ENCODE data around the gene TTYH1. TPM values are rescaled to one million over a fixed set of nuclear protein-coding genes. Genes with fewer than 3 reads are reported as not detected.
"Not testable (repeated sequence)": the region's sequence is repeated elsewhere in the genome, so short reads cannot be mapped to it uniquely, and the experiment has no call there.

The TTYH1 gene
- total and polyA plus RNA-seq, 9 of the 15 experiments (the other 6 are each of a cell fraction or from before 2014, with no cell fraction given), result 0.08 TPM; not detected in 8

- H3K27me3 ChIP-seq (ENCODE audit: control insufficient read depth in 2 of 2, insufficient read depth in 2 of 2, low read length in 2 of 2), result peaks cover 5 to 29% of the 10 kb centered on the region in 2 experiments; a peak in 4 of 5 replicates
- H3K4me1 ChIP-seq (replicated peaks in 1 of 2; ENCODE audit: control insufficient read depth in 2 of 2, insufficient read depth in 2 of 2, low read length in 2 of 2); in situ Hi-C loops (cut with MboI); POLR2A ChIA-PET; DNase-seq (ENCODE audit: extremely low read depth in 1 of 4, low spot score in 3 of 4); H3K9ac ChIP-seq (ENCODE audit: insufficient read depth in 1 of 2, low read depth in 2 of 2, low read length in 2 of 2); H3K4me3 ChIP-seq; BruUV-seq (replicated peaks); H3K4me2 ChIP-seq (ENCODE audit: insufficient read depth, low read length); H2AFZ ChIP-seq (ENCODE audit: low read depth, low read length); intact Hi-C loops (cut with micrococcal nuclease); H3K27ac ChIP-seq (ENCODE audit: extremely low read depth, low read depth, low read length); H3K9me1 ChIP-seq (ENCODE audit: control insufficient read depth, insufficient read depth, low read length); H3K79me2 ChIP-seq (ENCODE audit: control insufficient read depth, insufficient read depth, low read length); H4K20me1 ChIP-seq (replicated peaks; ENCODE audit: control insufficient read depth, insufficient read depth, low read length); FAIRE-seq; ATAC-seq; CTCF ChIA-PET (ENCODE audit: low intra/inter-chr PET ratio); H3K36me3 ChIP-seq (ENCODE audit: control insufficient read depth, insufficient read depth, low read length); H3K9me3 ChIP-seq (replicated peaks; ENCODE audit: control insufficient read depth, insufficient read depth, low read depth, low read length): not testable (repeated sequence)
- TF ChIP-seq ZNF316 (IDR thresholded peaks at IDR 0.05) (peak; percentile 52; the same call in 1 of the 2 replicates), C11orf30 (IDR thresholded peaks at IDR 0.05; ENCODE audit: low read depth) (peak; percentile 44; the same call in 1 of the 2 replicates)
- 4% methylated on average over 5 of the region's 5 CpGs for WGBS (ENCODE audit: insufficient coverage, low coverage, missing lambda C conversion rate)
Measured at GRCh38 chr19:54371453-54371852, 43.8 kb upstream of the TTYH1 start.

DNA sequence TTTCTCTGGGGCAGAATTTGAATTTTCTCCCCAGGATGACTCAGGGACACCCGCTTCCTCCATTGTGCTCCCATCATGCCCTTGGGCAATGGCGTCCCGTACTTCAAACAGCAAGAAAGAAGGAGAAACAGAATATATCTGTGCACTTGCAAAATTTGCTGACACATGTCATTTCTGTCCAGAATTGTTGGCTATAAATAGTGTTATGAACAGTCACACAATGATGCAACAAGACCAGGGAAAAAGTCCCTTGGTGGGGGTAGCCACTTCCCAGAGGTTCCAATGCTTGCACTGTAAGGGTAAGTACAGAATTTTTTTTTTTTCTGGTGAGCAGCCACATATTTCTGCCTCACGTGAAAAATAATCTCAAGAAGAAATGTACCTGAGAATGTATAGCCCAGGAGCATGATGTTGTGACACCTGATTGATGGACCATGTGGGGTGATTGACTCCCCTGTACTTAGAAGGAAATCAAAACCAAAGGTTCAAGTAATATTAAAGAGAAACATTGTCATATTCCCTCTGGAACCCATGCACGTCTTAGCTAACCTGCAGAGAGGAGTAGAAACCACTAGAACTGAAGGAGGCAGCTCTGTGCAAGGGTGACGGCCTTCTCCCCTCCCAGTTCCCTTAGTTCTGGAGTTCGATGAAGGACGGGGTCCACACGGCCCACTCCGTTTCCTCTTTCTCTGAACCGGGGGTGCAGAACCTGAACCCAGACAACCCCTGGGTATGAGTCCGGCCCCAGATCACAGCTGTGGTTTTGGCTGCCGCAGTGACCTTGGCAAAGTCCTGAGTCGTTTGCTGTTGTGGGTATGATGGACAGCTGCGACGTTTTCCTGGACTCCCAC lies 41.3 kb upstream of the TTYH1 start:
- Histone ChIP-seq H3K27ac (ENCODE audit: extremely low read depth, low read depth, low read length) (no peak overlapping the region), H3K9ac (ENCODE audit: insufficient read depth in 1 of 2, low read depth in 2 of 2, low read length in 2 of 2) (no peak overlapping the region), H3K4me3 (no peak overlapping the region), H3K79me2 (ENCODE audit: control insufficient read depth, insufficient read depth, low read length) (no peaks in the 10 kb centered on the region), H3K4me2 (ENCODE audit: insufficient read depth, low read length) (peak overlapping the region; percentile 29; the same call in 1 of the 2 replicates), H3K4me1 (replicated peaks in 1 of 2; ENCODE audit: control insufficient read depth in 2 of 2, insufficient read depth in 2 of 2, low read length in 2 of 2) (no peaks in the 10 kb centered on the region; a peak in 1 of 5 replicates), H3K9me1 (ENCODE audit: control insufficient read depth, insufficient read depth, low read length) (no peaks in the 10 kb centered on the region), H3K27me3 (ENCODE audit: control insufficient read depth in 2 of 2, insufficient read depth in 2 of 2, low read length in 2 of 2) (peaks cover 7 to 29% of the 10 kb centered on the region in 2 experiments; a peak in 4 of 5 replicates), H4K20me1 (replicated peaks; ENCODE audit: control insufficient read depth, insufficient read depth, low read length) (no peaks in the 10 kb centered on the region), H3K36me3 (ENCODE audit: control insufficient read depth, insufficient read depth, low read length) (no peaks in the 10 kb centered on the region), H2AFZ (ENCODE audit: low read depth, low read length) (peak overlapping the region; percentile 50), H3K9me3 (replicated peaks; ENCODE audit: control insufficient read depth, insufficient read depth, low read depth, low read length) (no peaks in the 10 kb centered on the region)
- ATAC-seq, result peak; percentile 40; the same call in 2 of the 3 replicates
- ChIA-PET POLR2A (no interaction called here), CTCF (ENCODE audit: low intra/inter-chr PET ratio) (no interaction called here)
- in situ Hi-C loops (cut with MboI) (no loop called here), intact Hi-C loops (cut with micrococcal nuclease) (no loop called here)
- WGBS (ENCODE audit: insufficient coverage, low coverage, missing lambda C conversion rate), result 23% methylated on average over 12 of the region's 16 CpGs
- no TSS peak for BruUV-seq (replicated peaks)
- FAIRE-seq, result no peak
- no peak for DNase-seq (ENCODE audit: extremely low read depth in 1 of 4, low spot score in 3 of 4)
- no peak for TF ChIP-seq ZNF717 (CRISPR knock-in tag; IDR thresholded peaks at IDR 0.05)
- TF ChIP-seq NBN (IDR thresholded peaks at IDR 0.05; ENCODE audit: low read depth), result no peak
- no peak for TF ChIP-seq MYC (IDR thresholded peaks at IDR 0.05; ENCODE audit: low read depth, low read length)
- TF ChIP-seq MYC (CRISPR knock-in tag; IDR thresholded peaks at IDR 0.05; ENCODE audit: borderline replicate concordance, low read depth), result no peak
- peak; percentile 95 for TF ChIP-seq ZNF316 (IDR thresholded peaks at IDR 0.05)
- TF ChIP-seq CUX1 (CRISPR knock-in tag; IDR thresholded peaks at IDR 0.05), result no peak
- peak; percentile 45; the same call in 1 of the 2 replicates for TF ChIP-seq BACH1 (tag; IDR thresholded peaks at IDR 0.05)
- TF ChIP-seq MAFG (tag; conservative IDR thresholded peaks at IDR 0.05), result peak; percentile 92
- TF ChIP-seq CBX1 (IDR thresholded peaks at IDR 0.05; ENCODE audit: low read depth), result no peak
- no peak for TF ChIP-seq KLF10 (CRISPR knock-in tag; IDR thresholded peaks at IDR 0.05)

Measured in K562 (cell line).